ENCODE measurements around the gene NPTXR.

GRCh38 chr22:38871360-38872171 is 27.7 kb upstream of the NPTXR start:
- no peak for TF ChIP-seq POLR2AphosphoS5 (IDR thresholded peaks at IDR 0.05; ENCODE audit: low read depth, low read length)
- no peak for TF ChIP-seq POLR2A (IDR thresholded peaks at IDR 0.05; ENCODE audit: borderline replicate concordance, extremely low read depth, insufficient read depth, insufficient read length)
- TF ChIP-seq EZH2 (IDR thresholded peaks at IDR 0.05) = no peak
- no peak for TF ChIP-seq CEBPB (IDR thresholded peaks at IDR 0.05; ENCODE audit: low read depth)
- TF ChIP-seq, protein P1, sequence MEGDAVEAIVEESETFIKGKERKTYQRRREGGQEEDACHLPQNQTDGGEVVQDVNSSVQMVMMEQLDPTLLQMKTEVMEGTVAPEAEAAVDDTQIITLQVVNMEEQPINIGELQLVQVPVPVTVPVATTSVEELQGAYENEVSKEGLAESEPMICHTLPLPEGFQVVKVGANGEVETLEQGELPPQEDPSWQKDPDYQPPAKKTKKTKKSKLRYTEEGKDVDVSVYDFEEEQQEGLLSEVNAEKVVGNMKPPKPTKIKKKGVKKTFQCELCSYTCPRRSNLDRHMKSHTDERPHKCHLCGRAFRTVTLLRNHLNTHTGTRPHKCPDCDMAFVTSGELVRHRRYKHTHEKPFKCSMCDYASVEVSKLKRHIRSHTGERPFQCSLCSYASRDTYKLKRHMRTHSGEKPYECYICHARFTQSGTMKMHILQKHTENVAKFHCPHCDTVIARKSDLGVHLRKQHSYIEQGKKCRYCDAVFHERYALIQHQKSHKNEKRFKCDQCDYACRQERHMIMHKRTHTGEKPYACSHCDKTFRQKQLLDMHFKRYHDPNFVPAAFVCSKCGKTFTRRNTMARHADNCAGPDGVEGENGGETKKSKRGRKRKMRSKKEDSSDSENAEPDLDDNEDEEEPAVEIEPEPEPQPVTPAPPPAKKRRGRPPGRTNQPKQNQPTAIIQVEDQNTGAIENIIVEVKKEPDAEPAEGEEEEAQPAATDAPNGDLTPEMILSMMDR (IDR thresholded peaks at IDR 0.05 in 2 of 3, conservative IDR thresholded peaks at IDR 0.05 in 1 of 3; ENCODE audit: borderline replicate concordance in 1 of 3, insufficient read depth in 1 of 3, low read depth in 2 of 3, low read length in 2 of 3) = no peak
- no peak for TF ChIP-seq CBX3 (IDR thresholded peaks at IDR 0.05; ENCODE audit: low read depth)
- no peak for TF ChIP-seq MAX (IDR thresholded peaks at IDR 0.05)
- TF ChIP-seq EGR1 (IDR thresholded peaks at IDR 0.05; ENCODE audit: low read depth) = no peak

All from HCT116 (cell line).